ENCODE measurements around the gene ANGEL2.
"Not testable (repeated sequence)": the region's sequence is repeated elsewhere in the genome, so short reads cannot be mapped to it uniquely, and the experiment has no call there.

ANGEL2 gene

DNA sequence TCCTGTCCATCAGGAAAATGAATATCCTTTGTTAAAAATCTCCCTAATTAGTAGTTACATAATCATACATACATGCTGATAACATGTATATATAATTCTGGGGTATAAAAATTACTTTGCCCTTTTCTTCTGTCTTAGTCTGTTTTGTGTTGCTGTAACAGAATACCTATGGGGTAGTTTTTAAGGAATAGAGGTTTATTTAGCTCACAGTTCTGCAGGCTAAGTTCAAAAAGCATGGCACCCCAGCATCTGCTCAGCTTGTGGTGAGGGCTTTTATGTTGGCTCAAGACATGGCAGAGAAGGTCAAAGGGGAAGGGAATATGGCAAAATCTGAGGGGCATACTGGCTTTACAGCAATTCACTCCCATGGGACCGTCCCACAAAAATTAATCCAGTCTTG, 19.0 kb upstream of the ANGEL2 start:
- no peaks in the 10 kb centered on the region for H3K9me3 ChIP-seq (ENCODE audit: insufficient read depth, low read length)
- no peak overlapping the region for H2AFZ ChIP-seq (ENCODE audit: low read depth, low read length)

GRCh38 chr1:213032651-213033050, 17.0 kb upstream of the ANGEL2 start:
- no peak overlapping the region for H3K4me3 ChIP-seq (ENCODE audit: low read length)
- H2AFZ ChIP-seq (ENCODE audit: low read depth, low read length), result no peak overlapping the region
- no peaks in the 10 kb centered on the region for H3K79me2 ChIP-seq (ENCODE audit: low read length)
- no peak overlapping the region for H3K4me2 ChIP-seq (ENCODE audit: low read length)
- no peak overlapping the region for H3K9ac ChIP-seq (ENCODE audit: low read length)
- no peaks in the 10 kb centered on the region for H3K4me1 ChIP-seq (ENCODE audit: low read length)
- no peaks in the 10 kb centered on the region for H3K36me3 ChIP-seq (replicated peaks; ENCODE audit: low read depth, low read length)
- H3K27me3 ChIP-seq (ENCODE audit: low read depth, low read length), result no peaks in the 10 kb centered on the region
- H3K27ac ChIP-seq (ENCODE audit: low read length), result no peak overlapping the region
- TF ChIP-seq CTCF (IDR thresholded peaks at IDR 0.05; ENCODE audit: low read depth, low read length) (no peak), EZH2phosphoT487 (IDR thresholded peaks at IDR 0.05; ENCODE audit: low read depth) (no peak)
- no peaks in the 10 kb centered on the region for H4K20me1 ChIP-seq (ENCODE audit: insufficient read depth, low read length)
- no peaks in the 10 kb centered on the region for H3K9me3 ChIP-seq (ENCODE audit: insufficient read depth, low read length)

More for the DNA sequence above, 19.0 kb upstream of the ANGEL2 start:
- H3K4me2 ChIP-seq (ENCODE audit: low read length), result no peak overlapping the region
- no peaks in the 10 kb centered on the region for H3K36me3 ChIP-seq (replicated peaks; ENCODE audit: low read depth, low read length)
- TF ChIP-seq CTCF (IDR thresholded peaks at IDR 0.05; ENCODE audit: low read depth, low read length) (no peak), EZH2phosphoT487 (IDR thresholded peaks at IDR 0.05; ENCODE audit: low read depth) (no peak)
- no peak overlapping the region for H3K9ac ChIP-seq (ENCODE audit: low read length)
- H3K27ac ChIP-seq (ENCODE audit: low read length), result no peak overlapping the region
- H3K27me3 ChIP-seq (ENCODE audit: low read depth, low read length), result no peaks in the 10 kb centered on the region
- H4K20me1 ChIP-seq (ENCODE audit: insufficient read depth, low read length), result no peaks in the 10 kb centered on the region
- no peak overlapping the region for H3K4me3 ChIP-seq (ENCODE audit: low read length)
- H3K79me2 ChIP-seq (ENCODE audit: low read length), result no peaks in the 10 kb centered on the region
- H3K4me1 ChIP-seq (ENCODE audit: low read length), result no peaks in the 10 kb centered on the region

DNA sequence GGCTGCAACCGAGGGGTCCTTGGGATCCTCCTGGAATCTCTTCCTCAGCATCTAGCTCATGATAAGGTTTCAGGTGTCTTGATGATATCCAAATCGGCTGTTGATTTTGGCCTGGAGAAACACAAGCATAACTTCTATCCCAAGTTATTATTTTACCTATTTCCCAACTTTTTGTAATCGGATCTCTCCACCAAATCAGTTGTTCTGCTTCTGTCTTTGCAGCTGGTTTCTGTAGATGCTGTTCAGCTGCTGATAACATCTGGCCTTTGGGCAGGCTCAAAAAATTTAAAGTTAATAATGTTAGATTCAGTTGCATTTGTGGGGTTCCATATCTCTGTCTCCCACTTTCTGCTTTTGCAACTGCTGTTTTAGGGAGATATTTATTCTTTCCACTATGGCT, 11.4 kb upstream of the ANGEL2 start:
- not testable (repeated sequence) for H3K4me2 ChIP-seq (ENCODE audit: low read length); H3K27me3 ChIP-seq (ENCODE audit: low read depth, low read length); H3K4me3 ChIP-seq (ENCODE audit: low read length); H3K27ac ChIP-seq (ENCODE audit: low read length); H3K79me2 ChIP-seq (ENCODE audit: low read length); H4K20me1 ChIP-seq (ENCODE audit: insufficient read depth, low read length); H3K9me3 ChIP-seq (ENCODE audit: insufficient read depth, low read length); H3K9ac ChIP-seq (ENCODE audit: low read length); H3K36me3 ChIP-seq (replicated peaks; ENCODE audit: low read depth, low read length); H2AFZ ChIP-seq (ENCODE audit: low read depth, low read length); H3K4me1 ChIP-seq (ENCODE audit: low read length)

DNA sequence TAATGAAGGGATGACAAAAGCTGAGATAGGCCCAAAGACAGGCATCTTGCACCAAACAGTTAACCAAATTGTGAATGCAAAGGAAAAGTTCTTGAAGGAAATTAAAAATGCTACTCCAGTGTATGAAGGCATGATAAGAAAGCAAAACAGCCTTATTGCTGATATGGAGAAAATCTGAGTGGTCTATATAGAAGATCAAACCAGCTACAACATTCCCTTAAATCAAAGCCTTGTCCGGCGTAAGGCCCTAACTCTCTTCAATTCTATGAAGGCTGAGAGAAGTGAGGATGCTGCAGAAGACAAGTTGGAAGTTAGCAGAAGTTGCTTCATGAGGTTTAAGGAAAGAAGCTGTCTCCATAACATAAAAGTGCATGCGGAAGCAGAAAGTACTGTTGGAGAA, 4.3 kb upstream of the ANGEL2 start:
- no peaks in the 10 kb centered on the region for H4K20me1 ChIP-seq (ENCODE audit: insufficient read depth, low read length)
- H3K79me2 ChIP-seq (ENCODE audit: low read length), result peaks cover 2% of the 10 kb centered on the region
- no peak overlapping the region for H3K27ac ChIP-seq (ENCODE audit: low read length)
- no peak overlapping the region for H2AFZ ChIP-seq (ENCODE audit: low read depth, low read length)
- no peak overlapping the region for H3K4me2 ChIP-seq (ENCODE audit: low read length)
- peaks cover 3% of the 10 kb centered on the region; the same call in 1 of the 2 replicates for H3K4me1 ChIP-seq (ENCODE audit: low read length)
- H3K27me3 ChIP-seq (ENCODE audit: low read depth, low read length), result no peaks in the 10 kb centered on the region
- no peaks in the 10 kb centered on the region for H3K36me3 ChIP-seq (replicated peaks; ENCODE audit: low read depth, low read length)
- H3K9ac ChIP-seq (ENCODE audit: low read length), result no peak overlapping the region
- H3K9me3 ChIP-seq (ENCODE audit: insufficient read depth, low read length), result no peaks in the 10 kb centered on the region
- H3K4me3 ChIP-seq (ENCODE audit: low read length), result no peak overlapping the region
- TF ChIP-seq EZH2phosphoT487 (IDR thresholded peaks at IDR 0.05; ENCODE audit: low read depth), result no peak
- no peak for TF ChIP-seq CTCF (IDR thresholded peaks at IDR 0.05; ENCODE audit: low read depth, low read length)

DNA sequence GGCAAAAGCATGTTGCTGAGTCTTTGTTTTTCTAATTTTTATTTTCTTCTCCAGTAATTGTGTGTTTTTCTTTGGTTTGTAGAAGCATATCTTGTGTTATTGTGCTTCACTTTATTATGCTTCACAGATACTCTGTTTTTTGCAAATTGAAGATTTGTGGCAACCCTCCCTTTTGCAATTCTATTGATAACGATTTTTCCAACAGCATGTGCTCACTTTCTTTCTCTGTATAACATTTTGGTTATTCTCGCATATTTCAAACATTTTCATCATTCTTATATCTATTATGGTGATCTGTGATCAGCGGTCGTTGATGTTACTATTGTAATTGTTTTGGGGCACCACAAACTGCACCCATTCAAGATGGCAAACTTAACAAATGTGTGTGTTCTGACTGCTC, 3.8 kb upstream of the ANGEL2 start:
- H3K27ac ChIP-seq (ENCODE audit: low read length), result no peak overlapping the region
- TF ChIP-seq CTCF (IDR thresholded peaks at IDR 0.05; ENCODE audit: low read depth, low read length) (no peak), EZH2phosphoT487 (IDR thresholded peaks at IDR 0.05; ENCODE audit: low read depth) (no peak)
- H3K4me1 ChIP-seq (ENCODE audit: low read length), result peaks cover 5% of the 10 kb centered on the region
- H3K79me2 ChIP-seq (ENCODE audit: low read length), result peaks cover 8% of the 10 kb centered on the region
- H4K20me1 ChIP-seq (ENCODE audit: insufficient read depth, low read length), result no peaks in the 10 kb centered on the region
- no peak overlapping the region for H2AFZ ChIP-seq (ENCODE audit: low read depth, low read length)
- H3K9ac ChIP-seq (ENCODE audit: low read length), result no peak overlapping the region
- H3K4me2 ChIP-seq (ENCODE audit: low read length), result no peak overlapping the region
- no peak overlapping the region for H3K4me3 ChIP-seq (ENCODE audit: low read length)
- H3K9me3 ChIP-seq (ENCODE audit: insufficient read depth, low read length), result no peaks in the 10 kb centered on the region
- no peaks in the 10 kb centered on the region for H3K36me3 ChIP-seq (replicated peaks; ENCODE audit: low read depth, low read length)
- no peaks in the 10 kb centered on the region for H3K27me3 ChIP-seq (ENCODE audit: low read depth, low read length)

Measured in OCI-LY3 (cell line).